Cardiac fibroblast (primary cell): Measurements from ENCODE around the gene UST.
"Not testable (repeated sequence)": the region's sequence is repeated elsewhere in the genome, so short reads cannot be mapped to it uniquely, and the experiment has no call there.

Source experiments
- DNase-seq, 2 donors: peaks; one replicate each; pipeline versions ENCODE4 v3.0.0 to v3.0.0-alpha.2; 2010; ENCODE audit warnings: low read depth in 2 of 2
- H3K4me3 ChIP-seq, 2 donors: replicated peaks in 1 of 2; 1 replicate in 1 of 2; 2 replicates in 1 of 2; pipeline ENCODE4 v1.5.1; 2011; ENCODE audit warnings: low read depth in 2 of 2, low read length in 2 of 2, mild to moderate bottlenecking in 2 of 2, moderate library complexity in 1 of 2
- TF ChIP-seq, protein P1 (sequence below): IDR thresholded peaks from one replicate; pipeline ENCODE4 v1.5.1; 2011; ENCODE audit warnings: low read depth, mild to moderate bottlenecking, low read length, inconsistent platforms

Gene UST

GRCh38 chr6:148952147-148953035 is 205.6 kb downstream of the UST start:
- no peak overlapping the region for H3K4me3 ChIP-seq
- peak in 1 of 2 donors; percentile 67 for DNase-seq
- TF ChIP-seq, protein P1, sequence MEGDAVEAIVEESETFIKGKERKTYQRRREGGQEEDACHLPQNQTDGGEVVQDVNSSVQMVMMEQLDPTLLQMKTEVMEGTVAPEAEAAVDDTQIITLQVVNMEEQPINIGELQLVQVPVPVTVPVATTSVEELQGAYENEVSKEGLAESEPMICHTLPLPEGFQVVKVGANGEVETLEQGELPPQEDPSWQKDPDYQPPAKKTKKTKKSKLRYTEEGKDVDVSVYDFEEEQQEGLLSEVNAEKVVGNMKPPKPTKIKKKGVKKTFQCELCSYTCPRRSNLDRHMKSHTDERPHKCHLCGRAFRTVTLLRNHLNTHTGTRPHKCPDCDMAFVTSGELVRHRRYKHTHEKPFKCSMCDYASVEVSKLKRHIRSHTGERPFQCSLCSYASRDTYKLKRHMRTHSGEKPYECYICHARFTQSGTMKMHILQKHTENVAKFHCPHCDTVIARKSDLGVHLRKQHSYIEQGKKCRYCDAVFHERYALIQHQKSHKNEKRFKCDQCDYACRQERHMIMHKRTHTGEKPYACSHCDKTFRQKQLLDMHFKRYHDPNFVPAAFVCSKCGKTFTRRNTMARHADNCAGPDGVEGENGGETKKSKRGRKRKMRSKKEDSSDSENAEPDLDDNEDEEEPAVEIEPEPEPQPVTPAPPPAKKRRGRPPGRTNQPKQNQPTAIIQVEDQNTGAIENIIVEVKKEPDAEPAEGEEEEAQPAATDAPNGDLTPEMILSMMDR, result no peak

DNA sequence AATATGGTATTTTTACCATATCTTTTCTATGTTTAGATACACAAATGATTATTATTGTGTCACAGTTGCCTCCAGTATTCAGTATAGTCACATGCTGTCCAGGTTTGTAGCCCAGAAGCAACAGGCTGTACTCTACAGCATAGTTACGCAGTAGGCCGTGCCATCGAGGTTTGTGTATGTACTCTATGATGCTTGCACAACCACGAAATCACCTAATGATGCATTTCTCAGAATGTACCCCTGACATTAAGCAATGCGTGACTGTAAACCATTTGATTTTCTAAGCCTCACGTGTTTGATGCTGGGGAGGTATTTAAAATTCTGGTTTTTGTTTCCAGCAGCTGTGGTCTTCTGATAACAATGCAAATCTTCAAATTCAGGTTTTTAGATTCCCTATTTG is 207.6 kb downstream of the UST start:
- no peak for DNase-seq
- TF ChIP-seq, protein P1, result no peak
- no peak overlapping the region for H3K4me3 ChIP-seq

GRCh38 chr6:148954934-148955333 is 208.1 kb downstream of the UST start:
- H3K4me3 ChIP-seq, result no peak overlapping the region
- no peak for DNase-seq
- TF ChIP-seq, protein P1, result no peak

- DNase-seq, result peak in 1 of 2 donors; percentile 57
- TF ChIP-seq, protein P1, result no peak
- H3K4me3 ChIP-seq, result no peak overlapping the region
These were observed 208.6 kb downstream of the UST start for GRCh38 chr6:148955441-148955840.

GRCh38 chr6:148956163-148956562 is 209.3 kb downstream of the UST start:
- DNase-seq, result not testable (repeated sequence)

DNA sequence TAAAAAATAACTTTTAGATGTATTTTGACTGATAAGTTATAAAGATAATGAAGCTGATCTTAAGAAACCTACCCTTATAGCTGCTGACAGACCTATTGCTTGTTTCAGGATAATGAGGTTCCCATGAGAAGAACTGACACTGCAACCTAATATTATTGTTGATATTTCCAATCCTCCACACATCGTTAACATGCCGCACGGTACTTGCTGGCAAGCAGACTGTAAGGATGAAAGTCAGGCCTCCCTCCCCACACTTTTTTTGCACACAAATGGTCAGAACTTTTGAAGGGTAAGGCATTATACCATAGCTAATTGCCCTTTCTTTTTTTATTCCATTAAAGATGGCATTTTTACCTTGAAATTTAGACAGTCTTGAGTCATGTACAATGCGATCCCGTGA is 210.9 kb downstream of the UST start:
- no peak overlapping the region for H3K4me3 ChIP-seq
- TF ChIP-seq, protein P1, result no peak
- no peak for DNase-seq

More at GRCh38 chr6:148956163-148956562, 209.3 kb downstream of the UST start:
- H3K4me3 ChIP-seq, result not testable (repeated sequence)

DNA sequence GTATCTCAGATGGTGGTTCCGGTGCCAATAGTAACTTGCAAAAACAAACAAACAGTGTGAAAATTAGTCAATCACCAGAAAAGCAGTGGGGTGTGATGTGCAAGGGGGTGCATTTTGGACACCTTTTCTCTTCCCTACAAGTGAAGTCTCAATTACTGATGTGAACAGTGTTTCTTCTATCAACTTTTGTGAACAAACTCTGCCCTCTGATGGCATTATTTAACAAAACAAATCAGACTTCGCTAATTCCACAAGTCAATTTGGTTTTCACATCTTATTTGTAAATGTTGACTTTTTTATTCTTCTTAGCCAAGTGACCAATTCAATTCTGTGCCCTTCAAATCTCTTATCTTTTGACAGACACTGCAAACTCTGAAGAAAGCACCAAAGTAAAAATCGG is 212.2 kb downstream of the UST start:
- TF ChIP-seq, protein P1, result no peak
- no peak overlapping the region for H3K4me3 ChIP-seq
- no peak for DNase-seq
